ENCODE data around the gene MUC5B. TPM values are rescaled to one million over a fixed set of nuclear protein-coding genes. Genes with fewer than 3 reads are reported as not detected.
"Not testable (repeated sequence)": the region's sequence is repeated elsewhere in the genome, so short reads cannot be mapped to it uniquely, and the experiment has no call there.

Gene MUC5B
- total RNA-seq, 1 experiment from 2014 or later, result under 0.01 TPM

DNA sequence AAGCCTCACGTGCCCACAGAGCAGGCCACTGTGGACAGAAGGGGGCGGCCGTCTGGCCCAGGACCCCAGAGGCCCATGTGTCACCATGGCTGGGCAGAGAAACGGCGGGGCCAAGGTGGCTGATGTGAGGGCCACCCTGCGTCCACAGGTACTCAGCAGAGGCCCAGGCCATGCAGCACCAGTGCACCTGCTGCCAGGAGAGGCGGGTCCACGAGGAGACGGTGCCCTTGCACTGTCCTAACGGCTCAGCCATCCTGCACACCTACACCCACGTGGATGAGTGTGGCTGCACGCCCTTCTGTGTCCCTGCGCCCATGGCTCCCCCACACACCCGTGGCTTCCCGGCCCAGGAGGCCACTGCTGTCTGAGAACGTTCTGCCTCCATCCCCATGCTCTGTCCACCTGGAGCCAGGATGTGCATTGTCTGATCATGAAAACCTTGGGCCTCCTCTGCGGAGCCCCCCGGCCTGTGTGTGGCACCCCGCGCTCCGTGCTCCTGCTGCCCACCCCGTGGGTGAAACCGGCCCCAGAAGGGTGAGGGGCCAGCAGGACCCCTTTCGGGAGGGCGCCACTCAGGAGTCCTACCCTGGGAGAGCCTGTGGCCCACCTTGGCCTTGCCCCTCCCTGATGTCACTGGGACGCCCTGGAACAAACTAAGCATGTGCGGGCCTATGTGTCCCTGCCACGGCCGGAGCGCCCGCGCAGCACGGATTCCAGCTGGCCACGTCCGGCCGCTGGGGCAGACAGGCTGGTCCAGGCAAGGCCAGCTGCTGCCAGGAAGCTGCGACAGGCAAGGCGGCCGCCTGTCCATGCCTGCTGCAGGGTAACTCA, 38.6 kb downstream of the MUC5B start:
- DNase-seq (ENCODE audit: extremely low read depth, low read depth), result no peak

DNA sequence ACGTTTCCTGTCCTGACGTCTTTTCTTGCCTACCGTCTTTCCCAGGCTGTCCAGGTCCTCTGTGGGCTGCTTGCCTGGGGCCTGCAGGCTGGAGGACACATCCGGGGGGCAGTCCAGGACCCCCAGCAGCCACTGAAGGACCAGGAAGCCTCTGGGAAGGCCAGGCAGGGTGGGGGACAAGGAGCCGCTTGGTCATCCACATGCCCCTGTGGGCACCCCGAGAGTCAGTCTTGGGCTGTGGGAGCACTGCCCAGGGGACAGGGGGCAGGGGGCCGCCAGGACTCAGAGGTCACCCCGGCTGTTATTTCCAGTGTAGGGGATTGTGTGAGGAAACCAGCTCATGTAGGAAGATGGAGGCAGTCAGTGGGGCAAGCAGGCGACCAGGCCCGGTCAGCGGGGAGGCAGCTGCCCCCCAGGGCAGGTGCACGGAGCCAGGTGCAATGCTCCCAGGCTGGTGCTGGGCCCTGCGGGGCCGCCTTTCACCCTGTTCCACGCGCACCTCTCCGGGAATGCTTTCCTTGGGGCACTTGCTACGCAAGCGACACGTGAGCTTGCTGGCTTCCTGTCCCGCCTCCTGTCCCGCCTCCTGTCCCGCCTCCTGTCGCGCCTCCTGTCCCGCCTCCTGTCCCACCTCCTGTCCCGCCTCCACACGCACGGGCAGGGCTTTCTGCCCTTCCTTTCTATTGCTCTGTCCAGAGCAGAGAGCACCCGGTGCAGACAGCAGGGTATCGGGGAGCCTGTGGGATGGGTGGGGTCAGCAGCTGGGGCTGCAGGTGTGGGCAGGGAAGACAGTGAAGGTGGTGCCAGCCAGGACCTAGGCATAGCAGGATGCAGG, 39.5 kb downstream of the MUC5B start:
- DNase-seq (ENCODE audit: extremely low read depth, low read depth), result peak; percentile 83

DNA sequence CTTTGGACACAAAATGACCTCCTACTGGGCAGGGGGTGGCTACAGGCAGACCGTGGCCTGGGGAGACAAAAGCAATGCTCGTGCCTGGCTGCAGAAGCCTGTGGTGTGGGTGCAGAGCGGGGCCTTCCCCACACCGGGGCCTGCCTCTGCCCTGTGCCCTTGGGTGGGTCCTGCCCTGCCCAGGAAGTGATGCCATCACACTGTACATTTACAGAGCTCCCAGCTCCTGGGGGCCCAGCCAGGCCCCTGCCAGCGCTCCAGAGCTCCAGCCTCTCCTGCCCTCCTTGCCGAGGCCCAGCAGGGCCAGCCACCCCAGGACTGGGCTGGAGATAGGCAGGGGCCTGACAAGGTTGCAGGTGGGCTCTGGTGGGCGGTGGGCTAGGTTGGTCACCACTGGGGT, 40.1 kb downstream of the MUC5B start:
- no peak for DNase-seq (ENCODE audit: extremely low read depth, low read depth)

DNA sequence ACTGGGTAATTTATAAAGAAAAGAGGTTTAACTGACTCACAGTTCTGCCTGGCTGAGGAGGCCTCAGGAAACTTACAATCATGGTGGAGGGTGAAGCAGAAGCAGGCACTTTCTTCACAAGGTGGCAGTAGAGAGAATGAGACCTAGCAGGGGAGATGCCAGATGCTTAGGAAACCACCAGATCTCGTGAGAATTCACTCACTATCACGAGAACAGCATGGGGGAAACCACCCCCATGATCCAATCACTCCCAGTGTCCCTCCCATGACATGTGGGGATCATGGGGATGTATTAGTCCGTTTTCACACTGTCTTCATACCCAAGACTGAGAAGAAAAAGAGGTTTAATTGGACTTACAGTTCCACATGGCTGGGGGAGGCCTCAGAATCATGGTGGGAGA, 41.6 kb downstream of the MUC5B start:
- DNase-seq (ENCODE audit: extremely low read depth, low read depth), result peak; percentile 52

DNA sequence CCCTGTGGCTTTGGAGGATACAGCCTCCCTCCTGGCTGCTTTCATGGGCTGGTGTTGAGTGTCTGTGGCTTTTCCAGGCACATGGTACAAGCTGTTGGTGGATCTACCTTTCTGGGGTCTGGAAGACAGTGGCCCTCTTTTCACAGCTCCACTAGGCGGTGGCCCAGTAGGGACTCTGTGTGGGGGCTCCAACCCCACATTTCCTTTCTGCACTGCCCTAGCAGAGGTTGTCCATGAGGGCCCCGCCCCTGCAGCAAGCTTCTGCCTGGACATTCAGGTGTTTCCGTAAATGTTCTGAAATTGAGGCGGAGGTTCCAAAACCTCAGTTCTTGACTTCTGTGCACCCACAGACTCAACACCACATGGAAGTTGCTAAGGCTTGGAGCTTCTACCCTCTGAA, 42.6 kb downstream of the MUC5B start:
- DNase-seq (ENCODE audit: extremely low read depth, low read depth), result not testable (repeated sequence)

DNA sequence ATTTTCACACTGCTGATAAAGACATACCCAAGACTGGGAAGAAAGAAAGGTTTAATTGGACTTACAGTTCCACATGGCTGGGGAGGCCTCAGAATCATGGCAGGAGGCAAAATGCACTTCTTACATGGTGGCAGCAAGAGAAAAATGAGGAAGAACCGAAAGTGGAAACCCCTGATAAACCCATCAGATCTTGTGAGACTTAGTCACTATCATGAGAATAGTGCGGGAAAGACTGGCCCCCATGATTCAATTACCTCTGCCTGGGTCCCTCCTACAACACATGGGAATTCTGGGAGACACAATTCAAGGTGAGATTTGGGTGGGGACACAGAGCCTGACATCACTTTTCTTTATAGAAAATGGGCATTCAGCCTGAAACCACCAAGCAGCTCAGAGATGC, 44.1 kb downstream of the MUC5B start:
- DNase-seq (ENCODE audit: extremely low read depth, low read depth), result not testable (repeated sequence)

DNA sequence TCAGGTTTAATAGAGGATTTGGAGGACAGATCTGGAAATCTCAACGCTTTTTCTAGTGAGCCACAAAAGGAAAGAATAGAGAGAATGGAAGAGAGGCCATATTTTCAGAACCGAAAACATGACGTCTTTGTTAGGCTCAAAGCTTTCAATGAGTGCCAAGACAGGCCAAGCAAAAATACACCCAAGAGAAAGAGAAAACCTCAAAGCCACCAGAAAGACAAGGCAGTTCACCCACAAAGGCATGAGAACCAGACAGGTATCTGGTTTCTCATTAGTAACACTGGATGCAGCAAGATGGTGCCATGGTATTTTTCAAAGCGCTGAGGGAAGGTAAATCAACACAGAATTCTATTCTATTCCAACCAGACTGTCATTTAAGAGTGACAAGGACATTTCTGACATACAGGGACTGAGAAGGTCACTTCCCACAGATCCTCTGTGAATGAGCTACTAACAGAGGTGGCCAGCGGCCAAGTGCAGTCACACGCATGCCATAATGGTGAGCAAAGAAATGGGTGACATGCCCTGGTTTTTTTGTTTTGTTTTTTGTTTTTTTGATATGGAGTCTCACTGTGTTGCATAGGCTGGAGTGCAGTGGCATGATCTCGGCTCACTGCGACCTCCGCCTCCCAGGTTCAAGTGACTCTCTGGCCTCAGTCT, 44.7 kb downstream of the MUC5B start:
- no peak for DNase-seq (ENCODE audit: extremely low read depth, low read depth)

DNA sequence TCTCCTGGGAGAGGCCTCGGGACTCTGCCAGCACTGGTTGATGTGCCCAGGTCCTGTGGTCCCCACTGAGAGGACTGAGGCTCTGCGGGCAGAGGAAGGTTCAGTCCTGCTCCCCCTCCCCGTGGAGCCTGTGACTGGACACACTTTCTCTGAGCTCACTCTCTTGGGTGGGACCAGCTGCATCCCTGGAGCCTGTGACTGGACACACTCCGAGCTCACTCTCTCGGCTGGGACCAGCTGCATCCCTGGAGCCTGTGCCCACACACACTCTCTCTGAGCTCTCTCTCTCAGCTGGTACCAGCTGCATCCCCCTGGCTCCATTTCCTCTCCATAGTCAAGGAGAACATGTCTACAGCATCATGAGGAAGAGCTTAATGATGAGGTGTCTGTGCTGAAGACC, 47.1 kb downstream of the MUC5B start:
- no peak for DNase-seq (ENCODE audit: extremely low read depth, low read depth)

DNA sequence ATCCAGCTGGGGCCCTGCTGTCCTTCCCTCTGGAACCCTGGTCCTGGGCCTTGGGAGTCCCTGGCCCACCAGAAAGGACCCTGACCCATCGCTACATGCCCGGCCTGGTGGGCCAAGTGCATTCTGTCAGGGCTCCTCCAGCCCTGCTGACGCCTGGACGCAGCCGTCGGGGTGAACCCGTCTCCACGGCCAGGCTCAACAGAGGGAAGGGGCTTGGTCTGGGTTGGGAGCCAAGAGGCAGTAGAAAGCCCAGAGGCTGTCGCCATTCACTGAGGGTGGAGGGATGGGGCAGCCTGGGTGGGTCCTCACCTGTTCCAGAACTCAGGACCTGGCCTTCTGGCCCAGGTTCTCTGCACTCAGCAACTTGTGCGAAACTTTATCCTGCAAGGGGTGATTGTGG, 47.6 kb downstream of the MUC5B start:
- DNase-seq (ENCODE audit: extremely low read depth, low read depth), result no peak

DNA sequence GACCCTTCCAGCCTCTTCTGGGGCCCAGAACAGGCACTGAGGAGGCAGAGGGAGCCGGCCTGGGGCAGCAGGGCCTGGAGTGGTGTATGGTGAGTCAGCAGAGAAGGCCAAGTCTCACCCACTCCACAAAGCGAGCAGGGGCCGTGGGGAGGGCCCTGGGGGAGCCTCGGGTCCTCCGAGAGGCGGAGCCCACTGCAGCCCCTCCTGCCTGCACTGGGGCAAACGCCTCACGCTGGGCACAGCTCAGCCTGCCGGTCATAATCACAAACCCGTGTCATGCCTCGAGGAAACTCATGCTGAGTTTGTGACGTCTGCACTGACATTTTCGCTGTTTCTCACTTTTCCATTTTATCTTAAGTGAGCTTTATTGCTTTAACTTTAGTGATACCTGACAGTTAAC, 48.1 kb downstream of the MUC5B start:
- peak; percentile 47 for DNase-seq (ENCODE audit: extremely low read depth, low read depth)

DNA sequence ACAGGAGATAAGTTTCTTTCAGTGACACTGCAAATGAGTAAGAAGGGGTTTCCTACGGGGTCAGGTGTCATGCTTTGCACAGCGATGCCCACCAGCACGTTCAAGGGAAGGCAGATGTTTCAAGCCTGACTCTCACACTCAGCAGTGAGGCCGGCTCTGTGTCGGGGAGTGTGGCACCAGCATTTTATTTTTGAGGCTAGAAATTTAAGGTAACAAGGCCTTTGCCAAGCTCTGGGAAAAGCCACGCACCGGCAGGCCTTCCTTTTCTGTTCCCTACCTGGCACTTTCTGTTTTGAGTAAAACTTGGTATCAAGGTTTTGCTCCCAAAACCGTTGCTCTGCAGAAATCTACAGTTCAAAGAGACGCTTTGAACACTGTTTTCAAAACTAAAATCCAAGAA, 48.5 kb downstream of the MUC5B start:
- DNase-seq (ENCODE audit: extremely low read depth, low read depth), result no peak

DNA sequence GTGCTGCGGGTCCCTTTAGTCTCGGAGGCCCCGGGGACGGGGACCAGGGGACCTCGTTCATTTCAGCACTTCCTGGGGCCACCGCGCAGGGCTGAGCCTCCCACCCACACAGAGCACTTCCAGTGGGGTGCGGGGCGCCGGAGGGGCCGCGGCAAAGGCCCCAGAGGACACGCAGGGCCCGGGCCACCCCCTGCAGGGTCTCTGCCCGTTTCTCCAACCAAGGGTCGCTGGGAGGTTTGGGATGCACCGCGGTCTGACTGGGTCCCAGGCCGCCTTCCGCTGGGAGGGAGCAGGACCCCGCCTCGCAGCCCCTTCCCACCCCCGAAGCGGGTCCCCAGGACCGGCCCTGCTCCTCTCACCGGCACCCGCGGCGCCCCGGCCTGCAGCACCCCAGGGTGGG, 49.1 kb downstream of the MUC5B start:
- DNase-seq (ENCODE audit: extremely low read depth, low read depth), result no peak

DNA sequence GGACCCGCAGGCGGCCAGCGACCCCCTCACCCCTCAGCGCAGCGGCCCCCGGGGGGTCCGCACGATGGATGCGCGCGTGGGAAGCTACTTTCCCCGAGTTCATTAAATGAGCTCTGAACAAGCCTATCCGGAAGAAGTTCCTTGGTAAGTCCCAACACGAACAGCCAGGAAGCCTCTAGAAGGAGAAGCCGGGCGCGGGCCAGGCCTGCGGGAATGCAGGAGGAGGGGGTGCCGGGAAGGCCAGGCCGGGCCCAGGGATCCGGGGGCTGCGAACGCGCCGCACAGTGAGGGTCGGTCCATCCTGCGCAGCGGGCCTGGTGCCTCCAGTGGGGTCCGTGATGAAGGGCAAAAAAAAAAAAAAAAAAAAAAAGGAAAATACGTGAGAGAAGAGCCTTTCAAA, 49.7 kb downstream of the MUC5B start:
- no peak for DNase-seq (ENCODE audit: extremely low read depth, low read depth)

DNA sequence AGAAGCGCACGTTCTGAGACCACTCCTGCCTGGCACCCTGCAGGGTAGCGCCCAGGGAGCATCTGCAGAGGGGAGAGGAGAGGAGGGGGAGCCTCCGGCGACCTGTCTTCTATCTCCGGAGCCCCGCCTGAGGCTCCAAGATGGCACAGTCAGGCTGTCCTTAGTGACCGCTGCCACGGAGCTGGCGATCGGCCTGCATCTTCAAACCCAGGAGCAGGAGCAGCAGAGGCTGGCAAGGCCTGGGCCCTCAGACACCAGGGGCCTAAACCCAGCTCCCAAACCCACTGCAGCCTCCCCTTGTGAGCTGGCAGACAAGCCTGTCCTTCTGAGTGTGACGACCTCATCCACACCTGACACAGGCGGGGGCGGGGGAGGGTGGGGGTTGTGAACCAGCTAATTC, 51.6 kb downstream of the MUC5B start:
- DNase-seq (ENCODE audit: extremely low read depth, low read depth), result no peak

DNA sequence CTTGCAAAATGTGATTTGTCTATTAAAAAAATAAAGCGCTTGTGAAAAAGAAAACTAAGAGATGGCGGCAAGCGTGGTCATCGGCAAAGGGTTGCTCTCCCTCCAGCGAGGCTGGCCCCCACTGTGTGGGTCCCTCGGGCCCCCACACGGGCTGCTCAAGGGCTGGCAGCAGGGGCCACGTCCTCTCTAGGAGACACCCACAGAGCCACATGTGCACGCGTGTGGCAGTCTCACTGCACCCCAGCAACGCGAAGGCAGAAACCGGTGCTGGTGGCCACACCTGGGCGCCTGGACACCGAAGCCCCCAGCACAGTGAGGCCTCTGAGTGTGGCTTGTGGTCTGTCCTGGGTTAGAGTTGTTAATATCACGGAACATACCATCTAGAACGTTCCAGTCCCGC, 52.2 kb downstream of the MUC5B start:
- no peak for DNase-seq (ENCODE audit: extremely low read depth, low read depth)

DNA sequence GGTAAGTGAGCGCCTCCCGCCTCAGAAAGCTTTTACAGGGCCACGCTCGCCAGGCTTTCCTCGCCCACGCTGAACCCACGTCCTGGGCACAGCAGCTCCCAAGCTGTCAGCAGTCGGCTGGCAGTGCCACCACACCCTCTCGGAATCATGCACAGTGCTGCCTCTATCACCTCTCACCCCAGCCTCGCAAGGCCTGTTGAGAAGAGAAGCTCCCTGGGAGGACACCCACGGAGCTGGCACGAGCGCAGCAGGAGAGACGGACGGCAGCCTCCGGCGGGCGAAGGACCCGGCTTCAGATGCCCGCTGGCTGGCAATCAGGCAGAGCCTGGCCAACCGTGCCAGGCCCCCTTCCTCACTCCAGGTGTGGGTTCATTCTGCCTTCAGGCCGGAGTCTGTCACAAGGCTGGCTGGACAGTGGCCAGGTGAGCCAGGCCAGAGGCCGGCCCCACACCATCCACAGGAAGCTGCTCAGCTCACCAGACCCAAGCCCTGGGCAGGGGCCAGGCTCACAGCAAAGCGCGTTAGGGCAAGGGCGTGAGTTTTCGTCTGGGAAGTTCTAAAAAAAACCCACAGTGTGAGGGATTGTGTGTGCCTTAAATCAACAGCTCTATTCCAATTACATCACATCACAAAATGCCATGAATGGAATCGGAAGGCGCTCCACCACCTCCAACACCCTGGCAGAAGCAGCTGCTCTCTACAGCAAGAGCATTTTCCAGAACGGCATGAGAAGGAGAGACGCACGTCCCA, 53.4 kb downstream of the MUC5B start:
- no peak for DNase-seq (ENCODE audit: extremely low read depth, low read depth)

DNA sequence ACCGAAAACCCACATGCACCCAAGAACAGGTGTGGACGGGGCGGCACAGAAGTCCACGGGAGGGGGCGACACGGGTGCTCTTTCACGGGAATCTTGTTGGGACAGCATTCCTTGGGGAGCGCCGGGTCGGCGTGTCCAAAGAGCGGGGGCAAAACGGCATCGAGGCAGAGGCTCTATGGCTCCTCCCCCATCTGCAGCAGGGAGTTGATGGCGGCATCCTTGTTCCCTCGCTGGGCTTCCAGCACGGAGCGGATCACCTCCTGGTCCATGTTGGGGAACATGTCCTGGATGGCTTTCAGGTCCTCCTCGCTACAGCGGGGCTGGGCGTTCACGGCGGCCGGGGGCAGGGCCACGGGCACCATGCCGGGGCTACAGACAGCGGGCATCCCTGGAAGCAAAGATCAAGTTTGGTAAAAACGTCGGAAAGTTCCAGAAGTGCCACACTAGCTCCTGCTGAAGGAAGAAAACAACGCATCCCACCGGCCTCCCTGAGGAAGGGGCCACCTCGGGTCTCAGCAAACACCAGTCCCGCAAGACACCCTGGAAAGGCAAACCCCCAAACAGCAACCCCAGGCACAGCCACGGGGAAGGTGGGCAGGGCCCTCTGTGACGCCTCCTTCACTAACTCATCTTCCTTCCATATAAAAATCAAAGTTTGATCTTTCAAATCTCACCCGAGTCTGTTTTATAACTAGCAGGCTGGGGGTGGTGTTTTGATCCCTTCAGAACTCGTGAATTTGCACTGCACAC, 54.2 kb downstream of the MUC5B start:
- DNase-seq (ENCODE audit: extremely low read depth, low read depth), result no peak

DNA sequence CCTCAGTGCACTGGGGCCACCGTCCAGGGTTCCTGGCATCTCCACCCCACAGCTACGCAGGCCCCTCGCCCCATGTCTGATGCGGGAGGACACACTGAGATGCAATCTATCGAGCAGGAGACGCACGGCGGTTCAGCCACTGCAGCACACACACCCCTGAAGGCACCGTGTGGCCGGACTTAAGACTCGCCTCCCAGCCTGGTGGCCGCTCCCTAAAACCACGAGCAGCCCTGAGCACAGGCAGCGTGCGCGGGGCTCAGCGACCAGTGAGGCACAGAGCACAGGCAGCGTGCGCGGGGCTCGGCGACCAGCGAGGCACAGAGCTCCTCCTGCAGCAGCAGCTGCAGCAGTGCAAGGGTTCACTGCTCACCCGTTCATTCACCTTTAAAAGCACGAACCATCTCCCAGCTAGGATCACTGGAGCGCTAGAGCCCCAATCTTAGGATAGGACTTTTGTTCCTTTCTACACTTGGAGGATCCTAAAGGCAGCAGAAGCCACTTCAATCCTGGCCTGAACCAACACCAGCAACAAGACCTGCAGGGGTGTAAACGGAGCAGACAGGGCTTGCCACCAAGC, 55.2 kb downstream of the MUC5B start:
- no peak for DNase-seq (ENCODE audit: extremely low read depth, low read depth)

DNA sequence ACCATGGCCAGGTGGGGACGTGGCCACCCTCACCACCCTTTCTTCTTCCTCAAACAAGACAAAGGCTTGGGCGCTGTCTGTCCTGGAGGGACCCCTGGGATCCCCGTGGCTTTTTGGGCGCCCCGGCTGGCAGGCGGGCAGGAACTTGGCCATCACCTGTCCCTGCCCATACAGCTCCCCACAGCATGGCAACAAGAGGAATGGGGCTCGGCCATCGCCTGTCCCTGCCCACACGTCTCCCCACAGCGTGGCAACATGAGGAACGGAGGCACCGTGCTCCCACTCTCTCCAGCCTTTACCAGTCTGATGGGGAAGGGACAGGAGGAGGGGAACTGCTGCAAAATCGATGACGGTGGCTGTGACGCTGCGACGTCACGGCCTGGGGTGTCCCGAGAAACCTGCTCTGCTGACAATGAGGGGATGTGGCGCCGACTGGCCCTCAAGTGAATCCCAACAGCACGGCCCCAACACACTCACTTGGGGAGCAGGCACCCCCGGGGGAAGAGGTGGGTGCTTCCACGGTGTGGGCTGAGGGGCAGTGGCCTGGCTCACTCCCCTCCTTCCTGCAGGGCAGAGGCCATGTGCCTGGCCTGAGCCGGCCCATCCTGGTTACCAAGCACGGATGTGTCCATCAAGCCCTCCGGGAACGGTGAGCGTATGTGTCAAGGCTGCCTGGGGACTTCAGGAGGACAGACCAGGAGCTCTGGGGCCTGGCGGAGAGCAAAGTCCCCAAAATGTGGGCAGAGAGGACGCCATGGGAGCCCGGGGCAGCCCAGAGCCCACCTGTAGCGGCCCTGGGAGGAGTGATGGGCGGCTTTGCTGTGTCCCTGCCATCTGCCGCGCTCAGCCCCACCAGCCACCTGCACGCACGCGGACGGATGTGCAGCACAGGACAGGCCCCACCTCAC, 56.2 kb downstream of the MUC5B start:
- DNase-seq (ENCODE audit: extremely low read depth, low read depth), result no peak

All from NCI-H460 (cell line).